GM12878 (cell line): ENCODE results near the gene SNAPC2. TPM values are rescaled to one million over a fixed set of nuclear protein-coding genes. Genes with fewer than 3 reads are reported as not detected.
A peak's percentile ranks its signal among the peaks of the same experiment; 100 is the strongest.

Experiments used
- ATAC-seq: fragments of 200-7000 bp; cut with Tn5 transposase; 3 replicates; pipeline ENCODE4 v1.9.1; 2020; ENCODE audit warnings: mild to moderate bottlenecking, moderate library complexity
- BruUV-seq: library from RNA; stranded (reverse); fragments of 400-500 nt; replicated peaks from 2 replicates; lab custom pipeline; 2021; lab: Mats Ljungman, UMichigan
- CTCF ChIA-PET: fragments of 300-600 bp; sonication (Branson Sonifier 250); formaldehyde crosslinking; extraction: SDS; loops from one replicate; lab custom pipeline; 2021; ENCODE audit warnings: inconsistent platforms; lab: Yijun Ruan, JAX
- POLR2A ChIA-PET: fragments of 350-600 bp; formaldehyde crosslinking; extraction: SDS; loops from one replicate; lab custom pipeline; 2021; ENCODE audit warnings: inconsistent platforms; lab: Charles Lee
- RAD21 ChIA-PET: fragments of 300-600 bp; sonication (Branson Sonifier 250); formaldehyde crosslinking; loops from one replicate; lab custom pipeline; 2023; ENCODE audit warnings: antibody characterized with exemption; ENCODE audit not compliant: unreplicated experiment; lab: Charles Lee
- SMC1A ChIA-PET: fragments of 300-600 bp; sonication (Branson Sonifier 250); formaldehyde crosslinking; loops from one replicate; lab custom pipeline; 2023; ENCODE audit not compliant: unreplicated experiment, uncharacterized antibody; lab: Charles Lee
- DNase-seq: peaks from one replicate; pipeline ENCODE4 v3.0.0-alpha.2; 2011; ENCODE audit warnings: low read depth, low spot score
- FAIRE-seq: peaks from 3 replicates; lab custom pipeline; 2011; peaks lifted over from hg19 to GRCh38; lab: Jason Lieb, UNC
- H2AFZ ChIP-seq: 2 replicates; pipeline ENCODE4 v1.6.0; 2011; ENCODE audit warnings: low read depth, low read length, control low read depth; ENCODE audit not compliant: control insufficient read depth
- H3K27ac ChIP-seq: 2 replicates; pipeline ENCODE4 v1.5.1; 2011; ENCODE audit warnings: control low read depth; ENCODE audit not compliant: control insufficient read depth, insufficient read depth
- H3K27me3 ChIP-seq, 2 experiments: replicated peaks in 1 of 2; 2 replicates each; pipeline versions ENCODE4 v1.6.0 to v1.6.1; 2011; ENCODE audit warnings: low read length in 1 of 2; ENCODE audit not compliant: control insufficient read depth in 2 of 2, insufficient read depth in 2 of 2
- H3K36me3 ChIP-seq, 2 experiments: 2 replicates each; pipeline ENCODE4 v1.5.1; 2011; ENCODE audit warnings: low read length in 1 of 2; ENCODE audit not compliant: control insufficient read depth in 2 of 2, insufficient read depth in 2 of 2
- H3K4me1 ChIP-seq: 2 replicates; pipeline ENCODE4 v1.6.1; 2011; ENCODE audit warnings: mild to moderate bottlenecking, low read length, moderate library complexity, mixed read lengths; ENCODE audit not compliant: control insufficient read depth, insufficient read depth
- H3K4me2 ChIP-seq: 2 replicates; pipeline ENCODE4 v1.6.0; 2011; ENCODE audit warnings: control low read depth; ENCODE audit not compliant: control insufficient read depth, insufficient read depth
- H3K4me3 ChIP-seq: fragments of 200-600 bp; sonication (generic); 2 replicates; pipeline ENCODE4 v1.5.1; 2016
- H3K79me2 ChIP-seq: 2 replicates; pipeline ENCODE4 v1.6.0; 2011; ENCODE audit warnings: low read length; ENCODE audit not compliant: control insufficient read depth, insufficient read depth
- H3K9ac ChIP-seq: 2 replicates; pipeline ENCODE4 v1.8.0; 2011; ENCODE audit warnings: low read length, control low read depth, mixed read lengths; ENCODE audit not compliant: control insufficient read depth, insufficient read depth
- H3K9me3 ChIP-seq: replicated peaks from 3 replicates; pipeline ENCODE4 v1.5.1; 2011; ENCODE audit warnings: mild to moderate bottlenecking, low read length; ENCODE audit not compliant: control insufficient read depth, insufficient read depth
- H4K20me1 ChIP-seq: 2 replicates; pipeline ENCODE4 v1.6.0; 2011; ENCODE audit not compliant: control insufficient read depth, insufficient read depth
- TCF3 ChIP-seq: IDR thresholded peaks from 2 replicates; pipeline ENCODE4 v1.6.1; 2012; ENCODE audit warnings: low read depth, mild to moderate bottlenecking, low read length, borderline replicate concordance; ENCODE audit not compliant: insufficient read depth
- ZNF207 ChIP-seq: fragments of 450-650 bp; IDR thresholded peaks from 2 replicates; pipeline ENCODE4 v1.6.1; 2014; ENCODE audit warnings: antibody characterized with exemption, mild to moderate bottlenecking, borderline replicate concordance
- WGBS: methylation state at CpG from one replicate; pipeline ENCODE4 v1.1.6; 2016; ENCODE audit warnings: low lambda C conversion rate; ENCODE audit not compliant: insufficient replicate concordance, insufficient coverage; ENCODE audit errors: missing lambda C conversion rate; 5-methylcytosine and 5-hydroxymethylcytosine counted together
- in situ Hi-C: fragments of 300-500 bp; cut with MboI; formaldehyde crosslinking; loops from 9 replicates; pipeline ENCODE4 v1.14.3; 2018; ENCODE audit warnings: mixed read lengths
- intact Hi-C: fragments of 100-400 bp; cut with micrococcal nuclease; formaldehyde crosslinking; loops from one replicate; pipeline ENCODE4 v1.14.2; 2022; ENCODE audit not compliant: unreplicated experiment
- polyA plus RNA-seq, 11 experiments: library from polyadenylated mRNA; depleted of rRNA in 4 of 11; unstranded in 6 of 11; stranded (reverse) in 5 of 11; fragments of >200 nt; fragmentation: Nextera tagmentation in 4 of 11; fragmentation: Illumina TruSeq in 1 of 11; extraction: Ambion mirVana in 4 of 11; extraction: Trizol in 1 of 11; gene quantifications; 1 replicate in 1 of 11; 2 replicates in 10 of 11; pipeline versions ENCODE4 v1.2.1 to v1.2.3, GENCODE V29; 2011 to 2016; ENCODE audit warnings: inconsistent platforms in 2 of 11, missing spikeins in 2 of 11, low read depth in 1 of 11
- total RNA-seq, 4 experiments: library from RNA; depleted of rRNA in 3 of 4; stranded (reverse); fragments of >200 nt in 3 of 4; fragmentation: Illumina TruSeq in 1 of 4; extraction: Trizol in 1 of 4; gene quantifications; 2 replicates each; pipeline versions ENCODE4 v1.2.1 to v1.2.3, GENCODE V29; 2013 to 2021

Gene SNAPC2
- total and polyA plus RNA-seq, 10 of the 15 experiments (the other 5 are each of a cell fraction or from before 2014, with no cell fraction given) = 0.19 to 20.8 (median 12.6) TPM

DNA sequence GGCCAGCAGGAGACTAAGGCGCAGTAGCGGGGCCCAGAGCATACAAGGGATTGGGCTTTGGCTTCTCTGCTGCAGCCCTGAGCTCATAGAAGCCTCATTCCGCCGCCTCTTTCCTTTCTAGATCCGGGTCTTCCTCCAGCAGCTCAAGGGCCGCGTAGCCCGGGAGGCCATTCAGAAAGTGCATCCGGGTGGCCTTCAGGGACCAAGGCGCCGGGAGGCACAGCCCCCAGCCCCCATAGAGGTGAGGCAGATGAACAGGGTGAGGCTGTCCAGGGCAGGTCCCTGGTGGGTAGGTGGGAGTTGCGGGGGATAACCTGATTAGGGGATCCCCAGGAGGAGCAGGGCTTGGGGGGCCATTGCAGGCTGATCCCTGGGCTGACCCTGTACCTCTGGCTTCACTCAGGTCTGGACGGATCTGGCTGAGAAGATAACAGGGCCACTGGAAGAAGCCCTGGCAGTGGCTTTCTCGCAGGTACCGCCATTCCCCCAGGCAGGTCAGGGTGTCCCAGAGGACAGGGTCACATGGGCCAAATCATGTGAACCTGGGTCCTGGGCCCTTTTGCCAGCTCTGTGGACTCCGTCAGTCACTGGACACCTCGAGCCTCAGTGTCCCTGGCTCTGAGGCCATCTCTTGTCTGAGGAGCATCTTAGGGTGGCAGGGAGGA lies 1.3 kb downstream of the SNAPC2 start:
- in situ Hi-C loops = no loop called here
- Histone ChIP-seq H3K4me3 (peak overlapping the region; percentile 65), H4K20me1 (no peaks in the 10 kb centered on the region), H3K9ac (peak overlapping the region; percentile 53), H2AFZ (peak overlapping the region; percentile 83), H3K9me3 (no peaks in the 10 kb centered on the region; the same call in 2 of the 3 replicates), H3K27me3 (peaks cover 6 to 21% of the 10 kb centered on the region in 2 experiments), H3K36me3 (no peaks in the 10 kb centered on the region; a peak in 1 of 4 replicates), H3K4me2 (peak overlapping the region; percentile 96), H3K27ac (peak overlapping the region; percentile 19; the same call in 1 of the 2 replicates), H3K79me2 (no peaks in the 10 kb centered on the region), H3K4me1 (peaks cover 11% of the 10 kb centered on the region)
- RAD21 ChIA-PET = interaction anchor here (0.6 to 2.5 kb wide), 8 partner anchors 18 to 819 kb away, joined by 3 to 17 read pairs (median 5); partner anchors contain the start of genes MAP2K7 and TIMM44
- SMC1A ChIA-PET = interaction anchor here (2.5 kb wide), 1 partner anchor 18 kb away, joined by 13 read pairs; the partner anchor contains the start of gene MAP2K7
- 0 out of 2 replicates have a peak, but pooled peaks have one; percentile 0 for TF ChIP-seq ZNF207
- no peak for TF ChIP-seq TCF3
- POLR2A ChIA-PET = interaction anchor here (0.5 to 2.9 kb wide), 7 partner anchors 8 to 822 kb away, joined by 4 to 27 read pairs (median 4); partner anchors contain the start of genes MAP2K7 and TIMM44
- CTCF ChIA-PET = interaction anchor here (1.3 to 3.9 kb wide), 6 partner anchors 18 to 353 kb away, joined by 3 to 32 read pairs (median 10); partner anchors contain the start of genes MAP2K7 and TIMM44
- intact Hi-C loops = no loop called here
- no peak for FAIRE-seq
- ATAC-seq = no peak
- WGBS = 52% methylated on average over 17 of the region's 17 CpGs
- no peak for DNase-seq
- no TSS peak for BruUV-seq
